Measurements from ENCODE around the gene MYOM1.
A peak's percentile ranks its signal among the peaks of the same experiment; 100 is the strongest.

MYOM1 gene

DNA sequence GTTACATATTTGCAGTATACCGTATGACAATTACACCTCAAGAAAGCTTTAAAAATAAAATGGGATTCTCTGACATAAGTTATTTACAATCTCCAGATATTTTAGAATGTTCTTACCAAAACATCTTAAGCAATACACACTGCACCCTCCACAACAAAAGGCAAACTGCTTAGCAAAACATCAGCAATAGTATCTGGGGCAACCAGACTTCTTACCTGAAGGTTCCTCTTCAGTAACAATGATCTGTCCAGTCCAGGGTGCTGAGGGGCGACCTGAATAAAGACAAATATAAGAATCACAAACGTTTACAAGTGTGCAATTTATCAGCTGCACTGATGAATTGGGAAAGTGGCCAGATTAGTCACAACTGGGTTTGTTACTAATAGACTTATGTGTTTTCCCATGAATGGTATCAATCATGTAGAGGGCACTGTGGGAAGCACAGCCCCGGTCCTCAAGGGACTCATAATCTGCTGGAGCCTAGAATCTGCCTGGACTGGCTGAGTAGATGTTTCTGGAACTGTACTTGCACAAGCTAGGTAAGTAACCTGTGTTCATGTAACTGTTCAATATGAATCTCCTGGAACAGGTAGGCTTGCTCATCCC is 70.7 kb downstream of the MYOM1 start:
- no peak for DNase-seq

DNA sequence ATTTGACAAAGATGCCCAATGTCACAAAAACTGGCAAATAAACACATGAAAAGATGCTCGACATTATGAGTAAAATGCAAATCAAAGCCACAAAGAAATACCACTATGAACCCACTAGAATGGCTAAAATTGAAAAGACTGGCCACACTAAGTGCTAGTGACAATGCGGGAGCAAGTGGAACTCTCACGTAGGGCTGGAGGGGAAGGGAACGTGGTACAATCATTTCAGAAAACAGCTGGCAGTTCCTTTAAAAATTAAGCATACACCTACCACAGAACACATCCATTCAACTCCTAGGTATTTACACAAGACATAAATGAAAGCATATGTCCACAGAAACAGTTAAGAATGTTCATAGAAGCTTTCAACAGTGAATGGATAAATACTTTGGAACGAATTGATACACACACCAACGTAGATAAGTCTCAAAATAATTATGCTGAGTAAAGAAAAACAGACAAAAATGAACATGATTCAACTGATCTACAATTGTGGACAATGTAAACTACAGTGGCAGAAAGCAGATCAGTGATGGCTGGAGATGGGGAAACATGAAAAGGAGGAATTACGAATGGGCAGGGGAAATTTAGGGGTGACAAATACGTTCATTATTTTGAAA is 71.7 kb downstream of the MYOM1 start:
- DNase-seq: no peak

DNA sequence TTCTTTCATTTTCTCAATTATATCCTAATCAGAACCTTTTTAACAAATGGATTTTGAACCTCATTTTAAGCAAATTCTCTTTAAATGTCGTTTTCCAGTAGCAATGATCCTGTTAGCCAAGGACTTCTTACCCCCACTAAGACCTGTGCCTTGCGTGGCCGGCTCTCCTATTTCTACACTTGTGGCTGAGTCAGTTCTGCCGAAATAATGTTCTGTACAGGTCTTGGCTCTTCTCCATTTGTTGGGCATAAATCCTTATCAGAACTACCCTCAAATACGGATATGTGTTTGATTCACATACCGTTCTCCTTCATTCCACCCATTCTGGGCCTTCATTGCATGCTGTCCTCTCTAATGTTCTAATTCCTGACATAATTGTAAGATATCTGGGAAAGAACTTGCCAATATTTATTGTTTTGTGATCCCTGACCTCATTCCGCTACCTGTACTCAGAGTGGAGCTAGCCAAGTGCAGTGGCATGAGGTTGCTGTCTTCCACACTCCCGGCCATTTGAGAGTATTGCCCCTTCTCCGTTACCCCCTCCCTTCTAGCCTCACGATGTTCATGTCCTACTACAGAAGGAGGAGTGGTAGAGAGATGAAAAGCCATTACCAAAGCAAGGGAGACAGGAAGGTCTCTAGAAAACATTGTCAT is 78.7 kb downstream of the MYOM1 start:
- no peak for DNase-seq

- DNase-seq: no peak
These were observed 79.4 kb downstream of the MYOM1 start for GRCh38 chr18:3140342-3140741.

GRCh38 chr18:3139406-3139805 is 80.4 kb downstream of the MYOM1 start:
- DNase-seq: no peak

DNA sequence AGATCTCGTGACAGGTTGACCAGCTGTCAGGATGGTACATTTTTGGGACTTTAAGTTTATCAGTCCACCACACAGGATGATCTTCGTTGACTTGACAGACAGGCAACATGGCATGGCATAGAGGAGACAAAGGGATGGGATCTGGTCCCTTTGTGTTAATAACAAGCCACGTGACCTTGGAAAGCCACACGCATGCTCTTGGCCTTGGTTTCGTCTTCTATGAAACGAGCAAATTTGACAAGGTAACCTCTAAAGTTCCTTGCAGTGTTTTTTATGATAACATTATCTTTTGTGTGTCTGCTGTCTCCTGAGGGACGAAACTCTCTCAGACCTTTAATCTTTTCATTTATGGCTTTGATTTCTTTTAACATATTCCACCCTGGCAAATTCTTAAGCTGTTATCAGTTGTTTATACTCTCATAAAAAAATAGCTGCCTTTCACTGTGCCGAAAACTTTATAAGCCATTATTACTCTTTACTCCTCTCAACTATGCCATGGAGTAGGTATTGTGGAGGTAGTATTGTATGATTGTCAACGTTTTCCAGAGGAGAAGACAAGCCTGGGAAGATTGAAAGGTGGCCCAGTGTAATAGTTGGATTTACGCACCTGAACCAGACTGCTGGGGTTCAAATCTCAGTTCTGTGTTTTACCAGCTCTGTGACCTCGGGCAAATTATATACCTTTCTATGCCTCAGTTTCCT is 81.3 kb downstream of the MYOM1 start:
- DNase-seq: no peak

GRCh38 chr18:3135536-3135935 is 84.2 kb downstream of the MYOM1 start:
- DNase-seq: no peak

DNA sequence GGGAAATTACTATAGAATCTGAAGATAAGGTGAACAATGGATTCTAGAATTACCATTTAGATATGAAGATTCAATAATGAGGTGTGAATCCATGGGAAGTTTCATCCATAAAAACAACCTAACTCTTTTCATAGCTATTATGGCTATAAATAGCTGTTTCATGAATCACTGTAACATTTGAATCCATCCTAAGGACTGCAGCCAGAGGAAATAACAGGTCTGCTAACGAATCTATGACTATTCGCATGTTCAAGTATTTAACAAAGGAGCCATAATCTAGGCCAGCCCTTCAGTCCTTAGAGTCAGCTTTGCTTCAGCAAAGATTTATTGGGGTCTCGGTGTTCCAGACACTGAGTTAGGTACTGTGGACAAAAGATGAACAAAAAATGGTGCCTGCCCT is 87.1 kb downstream of the MYOM1 start:
- no peak for DNase-seq

- no peak for DNase-seq
These were observed 89.4 kb downstream of the MYOM1 start for GRCh38 chr18:3130344-3130743.

DNA sequence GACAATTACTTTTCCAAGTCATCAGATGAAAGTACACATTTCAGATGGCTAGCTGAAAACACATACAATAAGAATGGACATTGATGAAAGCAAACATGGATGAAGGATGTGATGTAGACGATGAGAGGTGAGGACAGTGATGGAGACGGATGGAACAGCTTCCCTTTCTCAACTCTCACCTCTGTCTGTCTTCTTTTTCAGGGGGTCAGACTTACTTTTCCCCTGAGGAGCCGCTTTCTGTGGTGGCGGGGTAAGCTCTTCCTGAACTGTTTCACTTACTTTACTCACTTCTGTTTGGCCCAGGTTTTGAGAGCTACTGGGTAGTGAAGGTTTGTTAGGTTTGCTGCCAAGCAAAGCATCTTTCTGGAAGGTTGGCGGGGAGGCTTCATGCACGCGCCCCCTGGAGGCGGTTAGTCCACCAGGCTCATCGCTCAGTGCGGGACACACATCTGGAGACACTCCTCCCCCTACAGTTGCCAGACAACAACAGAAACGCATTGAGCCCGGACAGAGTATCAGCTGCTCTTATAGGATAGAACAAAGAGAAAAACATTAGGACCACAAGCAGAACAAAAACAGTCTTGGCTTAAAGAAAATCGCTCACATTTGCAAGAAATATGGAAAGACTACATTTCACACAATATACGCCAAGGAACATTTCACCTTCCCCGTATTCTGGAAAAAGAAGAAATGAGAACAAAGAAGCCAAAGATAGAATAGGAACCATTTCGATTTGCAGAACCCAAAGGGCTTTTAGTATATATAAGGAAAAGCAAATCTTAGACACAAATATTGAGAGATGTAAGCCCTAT is 90.5 kb downstream of the MYOM1 start:
- peak; percentile 79 for DNase-seq

GRCh38 chr18:3126457-3127097 is 93.2 kb downstream of the MYOM1 start:
- no peak for DNase-seq

- DNase-seq: no peak
These were observed 94.9 kb downstream of the MYOM1 start for GRCh38 chr18:3124822-3125221.

DNA sequence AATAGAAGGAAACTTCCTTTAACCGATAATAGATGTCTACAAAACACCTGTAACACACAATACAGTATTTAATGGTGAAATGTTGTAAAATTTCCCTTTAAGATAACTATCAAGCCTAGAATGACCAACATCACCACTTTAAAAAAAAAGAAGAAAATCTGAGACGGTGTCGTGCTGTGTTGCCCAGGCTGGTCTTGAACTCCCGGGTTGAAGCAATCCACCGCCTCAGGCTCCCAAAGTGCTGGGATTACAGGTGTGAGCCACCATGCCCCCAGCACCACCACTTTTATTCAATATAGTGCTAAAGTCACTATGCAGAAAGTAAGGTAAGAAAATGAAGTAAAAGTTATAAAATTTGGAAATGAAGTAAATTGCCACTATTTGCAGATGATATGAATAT is 96.9 kb downstream of the MYOM1 start:
- no peak for DNase-seq

DNA sequence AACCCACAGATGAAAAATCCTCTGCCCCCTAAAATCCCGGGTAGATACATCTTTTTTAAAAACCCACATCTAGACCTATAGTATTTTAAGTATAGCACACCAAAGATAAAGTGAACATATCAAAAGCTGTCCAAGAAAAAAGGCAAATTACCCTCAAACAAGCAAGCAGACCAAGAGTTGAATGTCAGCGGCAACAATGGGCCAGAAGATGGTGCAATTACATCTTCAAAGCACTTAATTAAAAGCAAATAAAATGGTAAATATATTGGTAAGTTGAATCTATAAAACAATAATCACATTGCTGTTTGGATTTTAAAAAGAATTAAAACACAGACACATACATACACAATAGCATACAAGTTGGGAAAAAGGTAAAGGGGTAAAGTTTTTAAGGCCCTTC is 98.5 kb downstream of the MYOM1 start:
- peak; percentile 12 for DNase-seq

GRCh38 chr18:3120356-3120755 is 99.4 kb downstream of the MYOM1 start:
- no peak for DNase-seq

- DNase-seq: no peak
These were observed 100.1 kb downstream of the MYOM1 start for GRCh38 chr18:3119401-3120341.

DNA sequence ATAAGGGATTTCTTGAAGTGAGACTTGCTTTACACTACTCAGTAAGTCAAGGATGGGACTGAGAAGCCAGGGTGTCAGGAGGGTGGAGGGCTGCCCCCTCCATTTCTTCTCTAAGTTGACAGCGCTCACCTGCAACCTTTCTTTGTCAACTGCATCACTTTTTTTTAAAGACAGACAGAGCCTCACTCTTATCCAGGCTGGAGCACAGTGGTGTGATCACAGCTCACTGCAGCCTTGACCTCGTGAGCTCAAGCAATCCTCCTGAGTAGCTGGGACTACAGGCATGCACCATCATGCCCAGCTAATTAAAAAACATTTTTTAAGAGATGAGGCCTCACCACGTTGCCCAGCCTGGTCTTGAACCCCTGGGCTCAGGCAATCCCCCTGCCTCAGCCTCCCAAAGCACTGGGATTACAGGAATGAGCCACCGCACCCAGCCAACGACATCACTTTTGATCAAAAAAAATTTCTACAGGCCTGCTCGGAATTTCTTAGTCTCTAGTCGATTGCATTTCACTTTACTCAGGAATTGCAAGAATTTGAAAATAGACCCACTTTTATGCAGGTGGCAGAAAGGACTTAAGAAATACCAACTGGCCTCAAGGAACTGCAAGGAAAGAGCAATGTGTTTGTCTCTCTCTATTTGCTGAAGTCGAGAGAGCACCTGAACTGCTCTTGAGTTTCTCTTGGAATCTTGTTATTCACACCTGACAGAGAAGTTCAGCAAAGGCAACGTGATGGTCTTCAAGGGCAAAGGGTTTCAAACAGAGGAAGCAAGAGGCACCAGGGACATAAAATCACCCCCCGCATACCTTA is 101.4 kb downstream of the MYOM1 start:
- DNase-seq: no peak

- DNase-seq: no peak
These were observed 102.1 kb downstream of the MYOM1 start for GRCh38 chr18:3117493-3118192.

DNA sequence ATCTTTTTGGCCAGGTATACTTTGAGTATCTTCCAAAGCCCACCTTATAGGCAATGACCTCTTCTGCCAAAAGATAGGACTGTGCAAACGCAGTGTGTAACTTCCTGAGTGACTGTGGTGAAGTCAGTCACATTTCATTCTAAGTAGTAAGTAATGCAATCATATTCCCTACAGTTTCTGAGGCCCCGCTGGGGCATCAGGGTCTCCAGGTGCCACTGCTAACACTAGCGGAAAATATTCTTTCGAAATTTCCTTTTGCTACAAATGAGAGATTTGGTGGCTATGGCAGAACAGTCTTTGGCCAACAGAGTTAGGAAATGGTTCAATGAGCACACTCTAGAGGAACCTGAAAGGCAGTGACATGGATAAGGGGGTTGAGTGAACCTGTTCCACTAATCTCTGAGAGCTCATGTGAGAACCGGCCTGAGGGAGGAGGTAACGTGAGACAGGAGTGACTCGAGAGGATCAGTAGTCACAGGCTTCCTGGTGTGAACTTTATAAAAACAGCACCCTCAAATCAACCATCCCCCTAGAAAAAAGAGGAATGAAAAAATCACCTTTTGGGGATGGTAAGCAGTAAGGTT is 104.2 kb downstream of the MYOM1 start:
- DNase-seq: peak; percentile 32

Data from MV-4-11 (cell line).